Endothelial cell of umbilical vein (primary cell): ENCODE results near the gene MAPRE2.

Source experiments
- CTCF ChIP-seq, 2 donors: IDR thresholded peaks; 1 replicate in 1 of 2; 2 replicates in 1 of 2; pipeline ENCODE4 v1.5.1; 2011; ENCODE audit warnings: low read length in 2 of 2, mild to moderate bottlenecking in 2 of 2, moderate library complexity in 2 of 2, control low read depth in 1 of 2, inconsistent platforms in 1 of 2, low read depth in 1 of 2; ENCODE audit not compliant: insufficient read depth in 1 of 2; ENCODE audit errors: extremely low read depth in 1 of 2
- EZH2 ChIP-seq: IDR thresholded peaks from 2 replicates; pipeline ENCODE4 v1.6.1; 2012; ENCODE audit warnings: borderline replicate concordance, low read depth, mild to moderate bottlenecking, moderate library complexity, low read length, inconsistent platforms; ENCODE audit not compliant: severe bottlenecking
- FOS ChIP-seq: IDR thresholded peaks from 2 replicates; pipeline ENCODE4 v1.6.1; 2011; ENCODE audit warnings: mild to moderate bottlenecking, low read length, moderate library complexity, borderline replicate concordance; ENCODE audit not compliant: insufficient read depth
- JUN ChIP-seq: IDR thresholded peaks from 2 replicates; pipeline ENCODE4 v1.6.1; 2011; ENCODE audit warnings: borderline replicate concordance, low read depth; ENCODE audit not compliant: insufficient read length, insufficient read depth
- MYC ChIP-seq: IDR thresholded peaks from one replicate; pipeline ENCODE4 v1.6.1; 2011; ENCODE audit warnings: mild to moderate bottlenecking, low read depth, low read length
- POLR2A ChIP-seq: IDR thresholded peaks from 2 replicates; pipeline ENCODE4 v1.6.1; 2012; ENCODE audit warnings: low read depth, mild to moderate bottlenecking, control low read depth, low read length
- POLR2AphosphoS5 ChIP-seq: IDR thresholded peaks from 2 replicates; pipeline ENCODE4 v1.6.1; 2012; ENCODE audit warnings: low read depth, mild to moderate bottlenecking, control low read depth, low read length, moderate library complexity; ENCODE audit not compliant: insufficient read depth
- TF ChIP-seq, protein P1 (sequence below): IDR thresholded peaks from 2 replicates; pipeline ENCODE4 v1.6.1; 2011; ENCODE audit not compliant: insufficient read depth, insufficient read length

DNA sequence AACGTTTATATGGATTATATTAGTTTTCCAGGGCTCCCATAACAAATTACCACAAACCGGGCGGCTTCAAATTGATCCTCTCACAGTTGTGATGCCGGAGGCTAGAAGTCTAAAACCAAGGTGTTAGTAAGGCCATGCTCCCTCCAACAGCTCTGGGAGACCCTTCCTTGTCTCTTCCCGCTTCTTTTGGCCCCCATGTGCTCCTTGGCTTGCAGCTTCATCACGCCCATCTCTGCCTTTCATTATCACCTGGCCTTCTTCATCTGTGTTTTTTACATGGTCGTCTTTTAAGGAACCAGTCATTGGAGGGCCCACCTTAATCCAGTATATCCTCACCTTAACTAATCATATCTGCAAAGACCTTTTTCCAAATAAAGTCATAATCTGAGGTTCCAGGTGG, 13.9 kb downstream of the MAPRE2 start:
- no peak for TF ChIP-seq POLR2A
- TF ChIP-seq CTCF (IDR thresholded peaks at IDR 0.05; ENCODE audit: extremely low read depth in 1 of 2, insufficient read depth in 1 of 2, low read depth in 1 of 2, low read length in 2 of 2): no peak
- no peak for TF ChIP-seq EZH2
- TF ChIP-seq, protein P1, sequence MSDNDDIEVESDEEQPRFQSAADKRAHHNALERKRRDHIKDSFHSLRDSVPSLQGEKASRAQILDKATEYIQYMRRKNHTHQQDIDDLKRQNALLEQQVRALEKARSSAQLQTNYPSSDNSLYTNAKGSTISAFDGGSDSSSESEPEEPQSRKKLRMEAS: no peak
- no peak for TF ChIP-seq POLR2AphosphoS5
- no peak for TF ChIP-seq MYC
- no peak for TF ChIP-seq JUN
- no peak for TF ChIP-seq FOS
